ENCODE results near the gene KRT79. TPM values are rescaled to one million over a fixed set of nuclear protein-coding genes. Genes with fewer than 3 reads are reported as not detected.

The KRT79 gene
- total RNA-seq, 4 donors from 2014 or later = 0.46 to 2.8 (median 1.7) TPM; not detected in 1

- ATAC-seq (ENCODE audit: low FRiP score) (no peak), DNase-seq (ENCODE audit: low spot score) (no peak)
- TF ChIP-seq CTCF (IDR thresholded peaks at IDR 0.05) = no peak
Observed at GRCh38 chr12:52813885-52814709, 20.0 kb downstream of the KRT79 start, which contains the start of gene KRT4. Gene KRT4 (minus strand): TSS chr12:52814116. CDS start chr12:52814058, 58 bp downstream.

- no peak for DNase-seq (ENCODE audit: low spot score)
- TF ChIP-seq CTCF (IDR thresholded peaks at IDR 0.05) = no peak
- ATAC-seq (ENCODE audit: low FRiP score) = no peak
Observed at GRCh38 chr12:52813203-52813819, 20.8 kb downstream of the KRT79 start.

- no peak for DNase-seq (ENCODE audit: low spot score)
- ATAC-seq (ENCODE audit: low FRiP score) = no peak
- no peak for TF ChIP-seq CTCF (IDR thresholded peaks at IDR 0.05)
Observed at GRCh38 chr12:52812749-52813148, 21.4 kb downstream of the KRT79 start.

GRCh38 chr12:52812073-52812400 is 22.1 kb downstream of the KRT79 start:
- DNase-seq (ENCODE audit: low spot score) = no peak
- TF ChIP-seq CTCF (IDR thresholded peaks at IDR 0.05) = no peak
- ATAC-seq (ENCODE audit: low FRiP score) = no peak

GRCh38 chr12:52811191-52812072 is 22.7 kb downstream of the KRT79 start:
- no peak for DNase-seq (ENCODE audit: low spot score)
- no peak for TF ChIP-seq CTCF (IDR thresholded peaks at IDR 0.05)
- no peak for ATAC-seq (ENCODE audit: low FRiP score)

GRCh38 chr12:52810554-52810953 is 23.6 kb downstream of the KRT79 start:
- no peak for ATAC-seq (ENCODE audit: low FRiP score)
- DNase-seq (ENCODE audit: low spot score) = no peak
- no peak for TF ChIP-seq CTCF (IDR thresholded peaks at IDR 0.05)

Measured in omental fat pad (tissue), 4 donors.